Measurements from ENCODE around the gene HKDC1. TPM values are rescaled to one million over a fixed set of nuclear protein-coding genes. Genes with fewer than 3 reads are reported as not detected.

The HKDC1 gene
- total RNA-seq, 4 donors from 2014 or later: 0.17 to 0.22 TPM; not detected in 2

GRCh38 chr10:69246036-69246435 is 25.9 kb downstream of the HKDC1 start:
- TF ChIP-seq, protein P1, sequence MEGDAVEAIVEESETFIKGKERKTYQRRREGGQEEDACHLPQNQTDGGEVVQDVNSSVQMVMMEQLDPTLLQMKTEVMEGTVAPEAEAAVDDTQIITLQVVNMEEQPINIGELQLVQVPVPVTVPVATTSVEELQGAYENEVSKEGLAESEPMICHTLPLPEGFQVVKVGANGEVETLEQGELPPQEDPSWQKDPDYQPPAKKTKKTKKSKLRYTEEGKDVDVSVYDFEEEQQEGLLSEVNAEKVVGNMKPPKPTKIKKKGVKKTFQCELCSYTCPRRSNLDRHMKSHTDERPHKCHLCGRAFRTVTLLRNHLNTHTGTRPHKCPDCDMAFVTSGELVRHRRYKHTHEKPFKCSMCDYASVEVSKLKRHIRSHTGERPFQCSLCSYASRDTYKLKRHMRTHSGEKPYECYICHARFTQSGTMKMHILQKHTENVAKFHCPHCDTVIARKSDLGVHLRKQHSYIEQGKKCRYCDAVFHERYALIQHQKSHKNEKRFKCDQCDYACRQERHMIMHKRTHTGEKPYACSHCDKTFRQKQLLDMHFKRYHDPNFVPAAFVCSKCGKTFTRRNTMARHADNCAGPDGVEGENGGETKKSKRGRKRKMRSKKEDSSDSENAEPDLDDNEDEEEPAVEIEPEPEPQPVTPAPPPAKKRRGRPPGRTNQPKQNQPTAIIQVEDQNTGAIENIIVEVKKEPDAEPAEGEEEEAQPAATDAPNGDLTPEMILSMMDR (IDR thresholded peaks at IDR 0.05; ENCODE audit: low read depth): no peak

- TF ChIP-seq, protein P1 (IDR thresholded peaks at IDR 0.05; ENCODE audit: low read depth): no peak
Measured at GRCh38 chr10:69246581-69247312, 26.6 kb downstream of the HKDC1 start.

- TF ChIP-seq, protein P1 (IDR thresholded peaks at IDR 0.05; ENCODE audit: low read depth): no peak
Measured at GRCh38 chr10:69247313-69247710, 27.2 kb downstream of the HKDC1 start.

DNA sequence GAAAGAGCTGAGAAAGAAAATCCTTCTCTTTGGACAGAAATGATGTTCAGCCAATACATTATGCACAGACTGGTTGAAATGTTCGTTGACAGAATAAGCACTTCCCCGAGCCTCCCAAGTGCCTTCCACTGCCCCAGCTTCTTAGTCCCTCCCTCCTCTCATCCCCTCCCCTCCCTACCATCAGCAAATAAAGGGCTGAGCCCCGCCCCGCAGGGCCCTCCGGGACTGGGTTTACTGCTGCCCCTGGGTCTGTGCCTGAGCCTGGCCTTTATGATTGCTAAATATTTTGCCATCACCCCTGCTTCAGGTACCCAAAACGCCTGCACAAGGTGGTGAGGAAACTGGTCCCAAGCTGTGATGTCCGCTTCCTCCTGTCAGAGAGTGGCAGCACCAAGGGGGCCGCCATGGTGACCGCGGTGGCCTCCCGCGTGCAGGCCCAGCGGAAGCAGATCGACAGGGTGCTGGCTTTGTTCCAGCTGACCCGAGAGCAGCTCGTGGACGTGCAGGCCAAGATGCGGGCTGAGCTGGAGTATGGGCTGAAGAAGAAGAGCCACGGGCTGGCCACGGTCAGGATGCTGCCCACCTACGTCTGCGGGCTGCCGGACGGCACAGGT is 28.1 kb downstream of the HKDC1 start:
- TF ChIP-seq, protein P1 (IDR thresholded peaks at IDR 0.05; ENCODE audit: low read depth): no peak

DNA sequence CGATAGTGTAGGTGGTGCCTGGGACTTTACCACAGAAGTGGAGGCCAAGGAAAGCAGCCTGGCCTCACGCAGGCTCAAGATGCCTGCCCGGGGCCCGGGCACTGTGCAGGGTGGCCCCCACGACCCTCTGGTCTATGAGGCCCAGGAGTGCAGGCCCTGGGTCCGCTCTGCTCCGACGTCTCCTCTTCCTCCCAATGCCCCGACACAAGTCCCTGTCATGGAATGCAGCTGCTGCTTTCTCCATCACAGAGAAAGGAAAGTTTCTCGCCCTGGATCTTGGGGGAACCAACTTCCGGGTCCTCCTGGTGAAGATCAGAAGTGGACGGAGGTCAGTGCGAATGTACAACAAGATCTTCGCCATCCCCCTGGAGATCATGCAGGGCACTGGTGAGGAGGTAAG is 29.9 kb downstream of the HKDC1 start:
- TF ChIP-seq, protein P1 (IDR thresholded peaks at IDR 0.05; ENCODE audit: low read depth): no peak

- TF ChIP-seq, protein P1 (IDR thresholded peaks at IDR 0.05; ENCODE audit: low read depth): no peak
Measured at GRCh38 chr10:69253171-69253570, 33.0 kb downstream of the HKDC1 start.

GRCh38 chr10:69254877-69255276 is 34.7 kb downstream of the HKDC1 start:
- TF ChIP-seq, protein P1 (IDR thresholded peaks at IDR 0.05; ENCODE audit: low read depth): no peak
